ENCODE results near the gene OLFML3.

Gene OLFML3

DNA sequence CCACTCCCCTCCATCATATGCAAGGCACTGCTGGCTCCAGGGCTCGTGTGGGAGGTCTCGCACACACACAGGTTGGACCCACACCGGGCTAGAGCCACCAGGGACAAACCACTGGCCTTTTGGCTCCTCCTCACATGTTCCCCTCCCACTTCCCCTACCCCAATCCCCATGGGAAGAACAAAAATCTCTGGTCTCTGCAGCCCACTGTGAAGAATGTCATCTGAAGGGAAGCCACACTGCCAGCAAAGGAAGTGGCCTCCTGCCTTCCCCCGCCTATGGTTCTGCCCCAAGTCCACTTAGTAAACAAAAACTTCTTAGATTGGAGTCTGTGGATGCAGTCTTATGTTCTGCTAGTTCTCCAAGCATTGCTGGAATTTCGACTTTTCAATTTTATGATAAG lies 24.2 kb downstream of the OLFML3 start:
- TF ChIP-seq ZBTB7A (IDR thresholded peaks at IDR 0.05; ENCODE audit: low read depth) (no peak), YY1 (IDR thresholded peaks at IDR 0.05; ENCODE audit: low read depth) (no peak), TAF1 (IDR thresholded peaks at IDR 0.05; ENCODE audit: low read depth) (no peak), CREB1 (IDR thresholded peaks at IDR 0.05; ENCODE audit: low read depth) (no peak)
- TF ChIP-seq, protein P1, sequence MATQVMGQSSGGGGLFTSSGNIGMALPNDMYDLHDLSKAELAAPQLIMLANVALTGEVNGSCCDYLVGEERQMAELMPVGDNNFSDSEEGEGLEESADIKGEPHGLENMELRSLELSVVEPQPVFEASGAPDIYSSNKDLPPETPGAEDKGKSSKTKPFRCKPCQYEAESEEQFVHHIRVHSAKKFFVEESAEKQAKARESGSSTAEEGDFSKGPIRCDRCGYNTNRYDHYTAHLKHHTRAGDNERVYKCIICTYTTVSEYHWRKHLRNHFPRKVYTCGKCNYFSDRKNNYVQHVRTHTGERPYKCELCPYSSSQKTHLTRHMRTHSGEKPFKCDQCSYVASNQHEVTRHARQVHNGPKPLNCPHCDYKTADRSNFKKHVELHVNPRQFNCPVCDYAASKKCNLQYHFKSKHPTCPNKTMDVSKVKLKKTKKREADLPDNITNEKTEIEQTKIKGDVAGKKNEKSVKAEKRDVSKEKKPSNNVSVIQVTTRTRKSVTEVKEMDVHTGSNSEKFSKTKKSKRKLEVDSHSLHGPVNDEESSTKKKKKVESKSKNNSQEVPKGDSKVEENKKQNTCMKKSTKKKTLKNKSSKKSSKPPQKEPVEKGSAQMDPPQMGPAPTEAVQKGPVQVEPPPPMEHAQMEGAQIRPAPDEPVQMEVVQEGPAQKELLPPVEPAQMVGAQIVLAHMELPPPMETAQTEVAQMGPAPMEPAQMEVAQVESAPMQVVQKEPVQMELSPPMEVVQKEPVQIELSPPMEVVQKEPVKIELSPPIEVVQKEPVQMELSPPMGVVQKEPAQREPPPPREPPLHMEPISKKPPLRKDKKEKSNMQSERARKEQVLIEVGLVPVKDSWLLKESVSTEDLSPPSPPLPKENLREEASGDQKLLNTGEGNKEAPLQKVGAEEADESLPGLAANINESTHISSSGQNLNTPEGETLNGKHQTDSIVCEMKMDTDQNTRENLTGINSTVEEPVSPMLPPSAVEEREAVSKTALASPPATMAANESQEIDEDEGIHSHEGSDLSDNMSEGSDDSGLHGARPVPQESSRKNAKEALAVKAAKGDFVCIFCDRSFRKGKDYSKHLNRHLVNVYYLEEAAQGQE (IDR thresholded peaks at IDR 0.05; ENCODE audit: low read depth): no peak

DNA sequence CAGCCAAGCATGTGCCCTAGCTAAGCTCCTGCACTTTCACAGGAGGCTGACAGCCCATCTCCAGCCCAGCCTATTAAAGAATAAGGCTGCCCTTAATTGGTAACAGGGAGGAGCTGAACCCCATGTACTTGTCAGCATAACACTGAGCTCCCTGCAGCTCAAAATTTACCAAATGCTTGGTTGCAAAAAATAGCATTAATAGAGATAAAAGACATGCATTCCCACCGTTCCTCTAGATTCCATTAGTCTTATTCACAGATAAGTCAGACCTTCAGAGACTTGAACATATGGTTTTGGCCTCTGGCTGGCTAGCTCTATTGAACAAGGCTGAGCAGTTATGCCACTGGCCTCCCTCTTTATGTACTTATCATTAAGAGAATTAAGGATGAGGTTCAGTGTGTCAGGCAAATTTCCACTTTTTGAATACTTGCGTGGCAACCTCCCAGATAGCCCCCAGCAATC lies 29.2 kb downstream of the OLFML3 start:
- TF ChIP-seq EP300 (IDR thresholded peaks at IDR 0.05; ENCODE audit: borderline replicate concordance): no peak
- TF ChIP-seq, protein P2, sequence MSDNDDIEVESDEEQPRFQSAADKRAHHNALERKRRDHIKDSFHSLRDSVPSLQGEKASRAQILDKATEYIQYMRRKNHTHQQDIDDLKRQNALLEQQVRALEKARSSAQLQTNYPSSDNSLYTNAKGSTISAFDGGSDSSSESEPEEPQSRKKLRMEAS (IDR thresholded peaks at IDR 0.05): no peak
- no peak for TF ChIP-seq NFIC (IDR thresholded peaks at IDR 0.05)
- TF ChIP-seq, protein P3, sequence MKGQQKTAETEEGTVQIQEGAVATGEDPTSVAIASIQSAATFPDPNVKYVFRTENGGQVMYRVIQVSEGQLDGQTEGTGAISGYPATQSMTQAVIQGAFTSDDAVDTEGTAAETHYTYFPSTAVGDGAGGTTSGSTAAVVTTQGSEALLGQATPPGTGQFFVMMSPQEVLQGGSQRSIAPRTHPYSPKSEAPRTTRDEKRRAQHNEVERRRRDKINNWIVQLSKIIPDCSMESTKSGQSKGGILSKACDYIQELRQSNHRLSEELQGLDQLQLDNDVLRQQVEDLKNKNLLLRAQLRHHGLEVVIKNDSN (IDR thresholded peaks at IDR 0.05): no peak
- TF ChIP-seq ZBTB7A (IDR thresholded peaks at IDR 0.05; ENCODE audit: low read depth): no peak
- TF ChIP-seq EGR1 (IDR thresholded peaks at IDR 0.05): no peak
- no peak for TF ChIP-seq FOXM1 (IDR thresholded peaks at IDR 0.05; ENCODE audit: borderline replicate concordance, low read depth)
- TF ChIP-seq TEAD4 (IDR thresholded peaks at IDR 0.05): no peak
- no peak for TF ChIP-seq YY1 (IDR thresholded peaks at IDR 0.05; ENCODE audit: low read depth)
- no peak for TF ChIP-seq TAF1 (IDR thresholded peaks at IDR 0.05; ENCODE audit: low read depth)
- no peak for TF ChIP-seq TCF12 (IDR thresholded peaks at IDR 0.05; ENCODE audit: low read depth)
- no peak for TF ChIP-seq CREB1 (IDR thresholded peaks at IDR 0.05; ENCODE audit: low read depth)
- no peak for TF ChIP-seq RAD21 (IDR thresholded peaks at IDR 0.05; ENCODE audit: low read depth)
- TF ChIP-seq, protein P1 (IDR thresholded peaks at IDR 0.05; ENCODE audit: low read depth): no peak
- TF ChIP-seq CEBPB (IDR thresholded peaks at IDR 0.05): no peak

DNA sequence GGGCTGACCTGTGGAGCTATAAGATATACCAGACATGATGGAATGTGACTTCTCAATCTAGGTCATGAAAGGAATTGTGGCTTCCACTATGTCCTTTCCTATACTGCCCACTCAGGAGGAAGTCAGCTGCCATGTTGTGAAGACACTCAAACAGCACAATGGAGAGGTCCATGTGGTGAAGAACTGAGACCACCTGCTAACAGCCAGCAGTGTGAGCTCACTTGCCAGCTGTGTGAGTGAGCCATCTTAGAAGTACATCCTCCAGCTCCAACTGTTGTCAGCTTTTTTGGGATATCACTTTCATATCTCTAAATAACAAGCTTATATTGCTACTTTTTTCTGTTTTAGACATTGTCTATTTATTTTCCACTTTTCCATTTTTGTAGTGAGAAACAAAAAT lies 29.7 kb downstream of the OLFML3 start:
- TF ChIP-seq TEAD4 (IDR thresholded peaks at IDR 0.05): no peak
- TF ChIP-seq ZBTB7A (IDR thresholded peaks at IDR 0.05; ENCODE audit: low read depth): no peak
- no peak for TF ChIP-seq RAD21 (IDR thresholded peaks at IDR 0.05; ENCODE audit: low read depth)
- TF ChIP-seq, protein P3 (IDR thresholded peaks at IDR 0.05): no peak
- TF ChIP-seq YY1 (IDR thresholded peaks at IDR 0.05; ENCODE audit: low read depth): no peak
- TF ChIP-seq FOXM1 (IDR thresholded peaks at IDR 0.05; ENCODE audit: borderline replicate concordance, low read depth): no peak
- no peak for TF ChIP-seq EP300 (IDR thresholded peaks at IDR 0.05; ENCODE audit: borderline replicate concordance)

DNA sequence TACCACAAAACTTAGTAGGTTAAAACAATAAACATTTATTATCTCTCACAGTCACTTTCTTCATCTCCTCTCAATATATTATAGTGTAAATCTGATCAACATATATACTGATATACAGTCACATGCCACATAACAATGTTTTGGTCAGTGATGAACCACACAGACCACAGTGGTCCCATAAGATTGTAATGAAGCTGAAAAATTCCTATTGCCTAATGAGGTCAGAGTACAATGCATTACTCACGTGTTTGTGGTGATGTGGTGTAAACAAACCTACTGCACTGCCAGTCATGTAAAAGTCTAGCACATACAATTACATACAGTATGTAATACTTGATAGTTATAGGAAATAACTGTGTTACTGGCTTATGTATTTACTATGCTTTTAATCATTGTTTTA lies 30.1 kb downstream of the OLFML3 start:
- no peak for TF ChIP-seq RAD21 (IDR thresholded peaks at IDR 0.05; ENCODE audit: low read depth)
- no peak for TF ChIP-seq NFIC (IDR thresholded peaks at IDR 0.05)
- TF ChIP-seq ZBTB7A (IDR thresholded peaks at IDR 0.05; ENCODE audit: low read depth): no peak
- TF ChIP-seq, protein P1 (IDR thresholded peaks at IDR 0.05; ENCODE audit: low read depth): no peak
- TF ChIP-seq TEAD4 (IDR thresholded peaks at IDR 0.05): no peak
- no peak for TF ChIP-seq FOXM1 (IDR thresholded peaks at IDR 0.05; ENCODE audit: borderline replicate concordance, low read depth)
- no peak for TF ChIP-seq TAF1 (IDR thresholded peaks at IDR 0.05; ENCODE audit: low read depth)
- TF ChIP-seq CREB1 (IDR thresholded peaks at IDR 0.05; ENCODE audit: low read depth): no peak
- TF ChIP-seq TCF12 (IDR thresholded peaks at IDR 0.05; ENCODE audit: low read depth): no peak
